ENCODE results near the gene TFB1M. TPM values are rescaled to one million over a fixed set of nuclear protein-coding genes. Genes with fewer than 3 reads are reported as not detected.

Gene TFB1M
- total RNA-seq, 1 experiment from 2014 or later: 45.0 TPM

- Histone ChIP-seq H3K4me3 (ENCODE audit: low read length) (0 out of 2 replicates have a peak overlapping the region, but pooled peaks have one; percentile 6), H4K20me1 (ENCODE audit: insufficient read depth, low read depth, low read length) (no peaks in the 10 kb centered on the region), H3K4me2 (ENCODE audit: low read depth, low read length, poor library complexity, severe bottlenecking) (peak overlapping the region; percentile 61), H3K36me3 (ENCODE audit: insufficient read depth, low read length) (peaks cover 27% of the 10 kb centered on the region), H3K9ac (ENCODE audit: low read length) (peak overlapping the region; percentile 24), H3K9me3 (ENCODE audit: low read length) (no peaks in the 10 kb centered on the region), H2AFZ (ENCODE audit: low read length) (no peak overlapping the region), H3K9me2 (replicated peaks; ENCODE audit: insufficient read depth, low read length) (no peaks in the 10 kb centered on the region), H3K27ac (ENCODE audit: low read length) (peak overlapping the region; percentile 72), H3K4me1 (ENCODE audit: low read length) (peaks cover 36% of the 10 kb centered on the region), H3K79me2 (ENCODE audit: low read length) (peaks cover 57% of the 10 kb centered on the region), H3K27me3 (ENCODE audit: low read length) (no peaks in the 10 kb centered on the region)
- no peak for DNase-seq
These were observed 51.6 kb downstream of the TFB1M start for GRCh38 chr6:155262655-155263054.

- no peaks in the 10 kb centered on the region for H3K9me2 ChIP-seq (replicated peaks; ENCODE audit: insufficient read depth, low read length)
- no peak overlapping the region for H3K4me3 ChIP-seq (ENCODE audit: low read length)
- H3K4me1 ChIP-seq (ENCODE audit: low read length): peaks cover 36% of the 10 kb centered on the region
- H3K27me3 ChIP-seq (ENCODE audit: low read length): no peaks in the 10 kb centered on the region
- H3K36me3 ChIP-seq (ENCODE audit: insufficient read depth, low read length): peaks cover 23% of the 10 kb centered on the region; the same call in 1 of the 2 replicates
- no peak overlapping the region for H3K9ac ChIP-seq (ENCODE audit: low read length)
- H3K4me2 ChIP-seq (ENCODE audit: low read depth, low read length, poor library complexity, severe bottlenecking): no peak overlapping the region
- no peak overlapping the region for H2AFZ ChIP-seq (ENCODE audit: low read length)
- no peaks in the 10 kb centered on the region for H3K9me3 ChIP-seq (ENCODE audit: low read length)
- H3K79me2 ChIP-seq (ENCODE audit: low read length): peaks cover 51% of the 10 kb centered on the region
- DNase-seq: no peak
- no peak overlapping the region for H3K27ac ChIP-seq (ENCODE audit: low read length)
- H4K20me1 ChIP-seq (ENCODE audit: insufficient read depth, low read depth, low read length): no peaks in the 10 kb centered on the region
These were observed 53.0 kb downstream of the TFB1M start for GRCh38 chr6:155261111-155261900.

GRCh38 chr6:155260686-155261085 lies 53.6 kb downstream of the TFB1M start:
- Histone ChIP-seq H3K9me2 (replicated peaks; ENCODE audit: insufficient read depth, low read length) (no peaks in the 10 kb centered on the region), H3K79me2 (ENCODE audit: low read length) (peaks cover 46% of the 10 kb centered on the region), H3K27ac (ENCODE audit: low read length) (no peak overlapping the region), H3K27me3 (ENCODE audit: low read length) (no peaks in the 10 kb centered on the region), H2AFZ (ENCODE audit: low read length) (no peak overlapping the region), H3K36me3 (ENCODE audit: insufficient read depth, low read length) (peaks cover 23% of the 10 kb centered on the region; the same call in 1 of the 2 replicates), H4K20me1 (ENCODE audit: insufficient read depth, low read depth, low read length) (no peaks in the 10 kb centered on the region), H3K4me1 (ENCODE audit: low read length) (peaks cover 36% of the 10 kb centered on the region), H3K9ac (ENCODE audit: low read length) (no peak overlapping the region), H3K9me3 (ENCODE audit: low read length) (no peaks in the 10 kb centered on the region), H3K4me3 (ENCODE audit: low read length) (no peak overlapping the region), H3K4me2 (ENCODE audit: low read depth, low read length, poor library complexity, severe bottlenecking) (no peak overlapping the region)
- DNase-seq: no peak

GRCh38 chr6:155259897-155260296 lies 54.4 kb downstream of the TFB1M start:
- Histone ChIP-seq H3K9me2 (replicated peaks; ENCODE audit: insufficient read depth, low read length) (no peaks in the 10 kb centered on the region), H3K9ac (ENCODE audit: low read length) (no peak overlapping the region), H3K4me1 (ENCODE audit: low read length) (peaks cover 33% of the 10 kb centered on the region), H3K4me3 (ENCODE audit: low read length) (no peak overlapping the region), H3K27me3 (ENCODE audit: low read length) (no peaks in the 10 kb centered on the region), H3K36me3 (ENCODE audit: insufficient read depth, low read length) (peaks cover 21% of the 10 kb centered on the region; the same call in 1 of the 2 replicates), H3K4me2 (ENCODE audit: low read depth, low read length, poor library complexity, severe bottlenecking) (no peak overlapping the region), H4K20me1 (ENCODE audit: insufficient read depth, low read depth, low read length) (no peaks in the 10 kb centered on the region), H3K9me3 (ENCODE audit: low read length) (no peaks in the 10 kb centered on the region), H2AFZ (ENCODE audit: low read length) (no peak overlapping the region), H3K27ac (ENCODE audit: low read length) (no peak overlapping the region), H3K79me2 (ENCODE audit: low read length) (peaks cover 41% of the 10 kb centered on the region)
- no peak for DNase-seq

GRCh38 chr6:155259204-155259603 lies 55.1 kb downstream of the TFB1M start:
- Histone ChIP-seq H3K4me3 (ENCODE audit: low read length) (no peak overlapping the region), H3K79me2 (ENCODE audit: low read length) (peaks cover 34% of the 10 kb centered on the region), H3K9me2 (replicated peaks; ENCODE audit: insufficient read depth, low read length) (no peaks in the 10 kb centered on the region), H3K4me1 (ENCODE audit: low read length) (peaks cover 27% of the 10 kb centered on the region), H3K36me3 (ENCODE audit: insufficient read depth, low read length) (peaks cover 18% of the 10 kb centered on the region; the same call in 1 of the 2 replicates), H3K9me3 (ENCODE audit: low read length) (no peaks in the 10 kb centered on the region), H3K27ac (ENCODE audit: low read length) (no peak overlapping the region), H3K27me3 (ENCODE audit: low read length) (no peaks in the 10 kb centered on the region), H3K4me2 (ENCODE audit: low read depth, low read length, poor library complexity, severe bottlenecking) (no peak overlapping the region), H2AFZ (ENCODE audit: low read length) (no peak overlapping the region), H4K20me1 (ENCODE audit: insufficient read depth, low read depth, low read length) (no peaks in the 10 kb centered on the region), H3K9ac (ENCODE audit: low read length) (no peak overlapping the region)
- no peak for DNase-seq

- Histone ChIP-seq H3K79me2 (ENCODE audit: low read length) (peaks cover 20% of the 10 kb centered on the region), H3K9me2 (replicated peaks; ENCODE audit: insufficient read depth, low read length) (no peaks in the 10 kb centered on the region), H3K4me3 (ENCODE audit: low read length) (no peak overlapping the region), H3K27me3 (ENCODE audit: low read length) (no peaks in the 10 kb centered on the region), H3K4me2 (ENCODE audit: low read depth, low read length, poor library complexity, severe bottlenecking) (no peak overlapping the region), H3K36me3 (ENCODE audit: insufficient read depth, low read length) (peaks cover 23% of the 10 kb centered on the region; the same call in 1 of the 2 replicates), H3K27ac (ENCODE audit: low read length) (no peak overlapping the region), H2AFZ (ENCODE audit: low read length) (no peak overlapping the region), H4K20me1 (ENCODE audit: insufficient read depth, low read depth, low read length) (no peaks in the 10 kb centered on the region), H3K9me3 (ENCODE audit: low read length) (no peaks in the 10 kb centered on the region), H3K9ac (ENCODE audit: low read length) (no peak overlapping the region), H3K4me1 (ENCODE audit: low read length) (peaks cover 12% of the 10 kb centered on the region)
- DNase-seq: no peak
These were observed 56.5 kb downstream of the TFB1M start for GRCh38 chr6:155257796-155258195.

- no peak overlapping the region for H3K27ac ChIP-seq (ENCODE audit: low read length)
- H3K4me3 ChIP-seq (ENCODE audit: low read length): no peak overlapping the region
- peaks cover 23% of the 10 kb centered on the region; the same call in 1 of the 2 replicates for H3K36me3 ChIP-seq (ENCODE audit: insufficient read depth, low read length)
- H3K79me2 ChIP-seq (ENCODE audit: low read length): peaks cover 5% of the 10 kb centered on the region
- no peak for DNase-seq
- H3K27me3 ChIP-seq (ENCODE audit: low read length): no peaks in the 10 kb centered on the region
- no peaks in the 10 kb centered on the region for H3K9me2 ChIP-seq (replicated peaks; ENCODE audit: insufficient read depth, low read length)
- H3K4me1 ChIP-seq (ENCODE audit: low read length): peaks cover 2% of the 10 kb centered on the region; the same call in 1 of the 2 replicates
- H2AFZ ChIP-seq (ENCODE audit: low read length): no peak overlapping the region
- no peak overlapping the region for H3K4me2 ChIP-seq (ENCODE audit: low read depth, low read length, poor library complexity, severe bottlenecking)
- H4K20me1 ChIP-seq (ENCODE audit: insufficient read depth, low read depth, low read length): no peaks in the 10 kb centered on the region
- H3K9me3 ChIP-seq (ENCODE audit: low read length): no peaks in the 10 kb centered on the region
- no peak overlapping the region for H3K9ac ChIP-seq (ENCODE audit: low read length)
These were observed 58.0 kb downstream of the TFB1M start for GRCh38 chr6:155256122-155256795.

- no peak overlapping the region for H2AFZ ChIP-seq (ENCODE audit: low read length)
- H3K27ac ChIP-seq (ENCODE audit: low read length): no peak overlapping the region
- H3K79me2 ChIP-seq (ENCODE audit: low read length): no peaks in the 10 kb centered on the region
- no peaks in the 10 kb centered on the region for H3K27me3 ChIP-seq (ENCODE audit: low read length)
- no peaks in the 10 kb centered on the region for H3K9me3 ChIP-seq (ENCODE audit: low read length)
- no peaks in the 10 kb centered on the region for H4K20me1 ChIP-seq (ENCODE audit: insufficient read depth, low read depth, low read length)
- H3K4me3 ChIP-seq (ENCODE audit: low read length): no peak overlapping the region
- no peak for DNase-seq
- no peak overlapping the region for H3K9ac ChIP-seq (ENCODE audit: low read length)
- H3K36me3 ChIP-seq (ENCODE audit: insufficient read depth, low read length): peaks cover 12% of the 10 kb centered on the region; the same call in 1 of the 2 replicates
- H3K4me2 ChIP-seq (ENCODE audit: low read depth, low read length, poor library complexity, severe bottlenecking): no peak overlapping the region
- no peaks in the 10 kb centered on the region for H3K4me1 ChIP-seq (ENCODE audit: low read length)
- H3K9me2 ChIP-seq (replicated peaks; ENCODE audit: insufficient read depth, low read length): no peaks in the 10 kb centered on the region
These were observed 60.1 kb downstream of the TFB1M start for GRCh38 chr6:155254139-155254538.

All from Karpas-422 (cell line).